Fibroblast of the aortic adventitia (primary cell): Measurements from ENCODE around the gene ITIH1. TPM values are rescaled to one million over a fixed set of nuclear protein-coding genes. Genes with fewer than 3 reads are reported as not detected.

Experiments used
- DNase-seq: peaks from one replicate; pipeline ENCODE4 v3.0.0-alpha.2; 2010; ENCODE audit warnings: low read depth
- H3K4me3 ChIP-seq: 2 replicates; pipeline ENCODE4 v1.5.1; 2011; ENCODE audit warnings: low read depth, mild to moderate bottlenecking, control low read depth, low read length, moderate library complexity
- CTCF ChIP-seq: IDR thresholded peaks from 2 replicates; pipeline ENCODE4 v1.5.1; 2011; ENCODE audit warnings: mild to moderate bottlenecking, low read length, control low read depth, inconsistent platforms; ENCODE audit not compliant: insufficient read depth
- total RNA-seq: library from RNA; depleted of rRNA; stranded (reverse); fragments of >200 nt; gene quantifications from 2 replicates; pipeline ENCODE4 v1.2.3, GENCODE V29; 2012; ENCODE audit warnings: low replicate concordance

The ITIH1 gene
- total RNA-seq, 1 donor = not detected

GRCh38 chr3:52817860-52818259 is 40.5 kb downstream of the ITIH1 start:
- TF ChIP-seq CTCF = no peak
- no peak overlapping the region for H3K4me3 ChIP-seq
- DNase-seq = no peak

GRCh38 chr3:52819936-52820335 is 42.5 kb downstream of the ITIH1 start:
- DNase-seq = no peak
- no peak for TF ChIP-seq CTCF
- no peak overlapping the region for H3K4me3 ChIP-seq

GRCh38 chr3:52820736-52821135 is 43.3 kb downstream of the ITIH1 start:
- H3K4me3 ChIP-seq = no peak overlapping the region
- DNase-seq = no peak
- peak; percentile 66 for TF ChIP-seq CTCF

GRCh38 chr3:52822363-52822762 is 45.0 kb downstream of the ITIH1 start:
- TF ChIP-seq CTCF = no peak
- DNase-seq = no peak
- no peak overlapping the region for H3K4me3 ChIP-seq

- DNase-seq = no peak
- TF ChIP-seq CTCF = no peak
- no peak overlapping the region for H3K4me3 ChIP-seq
These were observed 46.6 kb downstream of the ITIH1 start for GRCh38 chr3:52824037-52824436.

GRCh38 chr3:52827441-52827840 is 50.0 kb downstream of the ITIH1 start:
- DNase-seq = peak; percentile 12
- TF ChIP-seq CTCF = no peak
- no peak overlapping the region for H3K4me3 ChIP-seq

- no peak for DNase-seq
- no peak for TF ChIP-seq CTCF
- no peak overlapping the region for H3K4me3 ChIP-seq
These were observed 50.5 kb downstream of the ITIH1 start for GRCh38 chr3:52827866-52828376.
